Panc1 (cell line): Measurements from ENCODE around the gene SH2D2A.

Source experiments
- POLR2AphosphoS5 ChIP-seq: IDR thresholded peaks from 2 replicates; pipeline ENCODE4 v1.6.1; 2012; ENCODE audit warnings: mild to moderate bottlenecking, low read depth, low read length, moderate library complexity
- REST ChIP-seq, 2 experiments: IDR thresholded peaks; 2 replicates each; pipeline ENCODE4 v1.6.1; 2011 to 2012; ENCODE audit warnings: low read depth in 2 of 2, control low read depth in 1 of 2, low read length in 1 of 2, mild to moderate bottlenecking in 1 of 2, moderate library complexity in 1 of 2; ENCODE audit not compliant: insufficient read depth in 1 of 2
- SIN3A ChIP-seq: IDR thresholded peaks from 2 replicates; pipeline ENCODE4 v1.6.1; 2012; ENCODE audit warnings: low read depth, mild to moderate bottlenecking, low read length, moderate library complexity, borderline replicate concordance; ENCODE audit not compliant: insufficient read depth
- TCF7L2 ChIP-seq: IDR thresholded peaks from 2 replicates; pipeline ENCODE4 v1.6.1; 2011; ENCODE audit warnings: mild to moderate bottlenecking, low read depth, low read length, inconsistent platforms
- TF ChIP-seq, protein P1 (sequence below): fragments of 450-650 bp; IDR thresholded peaks from 2 replicates; pipeline ENCODE4 v1.5.1; 2017; ENCODE audit warnings: mild to moderate bottlenecking

- TF ChIP-seq, protein P1, sequence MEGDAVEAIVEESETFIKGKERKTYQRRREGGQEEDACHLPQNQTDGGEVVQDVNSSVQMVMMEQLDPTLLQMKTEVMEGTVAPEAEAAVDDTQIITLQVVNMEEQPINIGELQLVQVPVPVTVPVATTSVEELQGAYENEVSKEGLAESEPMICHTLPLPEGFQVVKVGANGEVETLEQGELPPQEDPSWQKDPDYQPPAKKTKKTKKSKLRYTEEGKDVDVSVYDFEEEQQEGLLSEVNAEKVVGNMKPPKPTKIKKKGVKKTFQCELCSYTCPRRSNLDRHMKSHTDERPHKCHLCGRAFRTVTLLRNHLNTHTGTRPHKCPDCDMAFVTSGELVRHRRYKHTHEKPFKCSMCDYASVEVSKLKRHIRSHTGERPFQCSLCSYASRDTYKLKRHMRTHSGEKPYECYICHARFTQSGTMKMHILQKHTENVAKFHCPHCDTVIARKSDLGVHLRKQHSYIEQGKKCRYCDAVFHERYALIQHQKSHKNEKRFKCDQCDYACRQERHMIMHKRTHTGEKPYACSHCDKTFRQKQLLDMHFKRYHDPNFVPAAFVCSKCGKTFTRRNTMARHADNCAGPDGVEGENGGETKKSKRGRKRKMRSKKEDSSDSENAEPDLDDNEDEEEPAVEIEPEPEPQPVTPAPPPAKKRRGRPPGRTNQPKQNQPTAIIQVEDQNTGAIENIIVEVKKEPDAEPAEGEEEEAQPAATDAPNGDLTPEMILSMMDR, result no peak
- no peak; a peak in 1 of 4 replicates for TF ChIP-seq REST (IDR thresholded peaks at IDR 0.05; ENCODE audit: insufficient read depth in 1 of 2, low read depth in 2 of 2, low read length in 1 of 2)
- TF ChIP-seq POLR2AphosphoS5, result no peak
- no peak for TF ChIP-seq SIN3A
- no peak for TF ChIP-seq TCF7L2
Observed at GRCh38 chr1:156840898-156841279, 24.2 kb upstream of the SH2D2A start.
